ENCODE data around the gene APOA1.

The APOA1 gene

GRCh38 chr11:116837231-116838091 lies at the start of gene APOA1:
Gene APOA1 (minus strand): TSS chr11:116837622. CDS start chr11:116837387, 235 bp downstream.
- Histone ChIP-seq H3K36me3 (ENCODE audit: control insufficient read depth, insufficient read depth, low read length, severe bottlenecking) (no peaks in the 10 kb centered on the region), H3K9ac (ENCODE audit: low read length) (no peak within 1 kb of the TSS), H3K4me1 (ENCODE audit: control insufficient read depth, insufficient read depth, low read length) (peaks cover 15% of the 10 kb centered on the region), H3K4me3 (ENCODE audit: low read length) (no peak within 1 kb of the TSS), H3K27me3 (replicated peaks; ENCODE audit: control insufficient read depth, insufficient read depth, low read length) (peaks cover 3% of the 10 kb centered on the region), H3K9me3 (ENCODE audit: control insufficient read depth, low read length) (no peaks in the 10 kb centered on the region)
- no peak for DNase-seq (ENCODE audit: low read depth)

- no peak for DNase-seq (ENCODE audit: low read depth)
- Histone ChIP-seq H3K9ac (ENCODE audit: low read length) (no peak overlapping the region), H3K9me3 (ENCODE audit: control insufficient read depth, low read length) (no peaks in the 10 kb centered on the region), H3K4me3 (ENCODE audit: low read length) (no peak overlapping the region), H3K36me3 (ENCODE audit: control insufficient read depth, insufficient read depth, low read length, severe bottlenecking) (peaks cover 3% of the 10 kb centered on the region), H3K27me3 (replicated peaks; ENCODE audit: control insufficient read depth, insufficient read depth, low read length) (no peaks in the 10 kb centered on the region), H3K4me1 (ENCODE audit: control insufficient read depth, insufficient read depth, low read length) (peaks cover 9% of the 10 kb centered on the region)
Measured at GRCh38 chr11:116885951-116886655, 48.7 kb upstream of the APOA1 start.

- peaks cover 12% of the 10 kb centered on the region for H3K4me1 ChIP-seq (ENCODE audit: control insufficient read depth, insufficient read depth, low read length)
- no peaks in the 10 kb centered on the region for H3K36me3 ChIP-seq (ENCODE audit: control insufficient read depth, insufficient read depth, low read length, severe bottlenecking)
- H3K9me3 ChIP-seq (ENCODE audit: control insufficient read depth, low read length) = no peaks in the 10 kb centered on the region
- H3K27me3 ChIP-seq (replicated peaks; ENCODE audit: control insufficient read depth, insufficient read depth, low read length) = no peaks in the 10 kb centered on the region
- peak; percentile 56 for DNase-seq (ENCODE audit: low read depth)
- H3K4me3 ChIP-seq (ENCODE audit: low read length) = no peak overlapping the region
- no peak overlapping the region for H3K9ac ChIP-seq (ENCODE audit: low read length)
Measured at GRCh38 chr11:116882386-116882785, 45.0 kb upstream of the APOA1 start.

GRCh38 chr11:116881143-116881542 lies 43.7 kb upstream of the APOA1 start:
- peaks cover 13% of the 10 kb centered on the region for H3K4me1 ChIP-seq (ENCODE audit: control insufficient read depth, insufficient read depth, low read length)
- H3K36me3 ChIP-seq (ENCODE audit: control insufficient read depth, insufficient read depth, low read length, severe bottlenecking) = peaks cover 4% of the 10 kb centered on the region
- DNase-seq (ENCODE audit: low read depth) = no peak
- no peak overlapping the region for H3K9ac ChIP-seq (ENCODE audit: low read length)
- no peak overlapping the region for H3K4me3 ChIP-seq (ENCODE audit: low read length)
- no peaks in the 10 kb centered on the region for H3K9me3 ChIP-seq (ENCODE audit: control insufficient read depth, low read length)
- H3K27me3 ChIP-seq (replicated peaks; ENCODE audit: control insufficient read depth, insufficient read depth, low read length) = no peaks in the 10 kb centered on the region

GRCh38 chr11:116879800-116880625 lies 42.6 kb upstream of the APOA1 start:
- no peak overlapping the region for H3K9ac ChIP-seq (ENCODE audit: low read length)
- peaks cover 12% of the 10 kb centered on the region for H3K4me1 ChIP-seq (ENCODE audit: control insufficient read depth, insufficient read depth, low read length)
- peak; percentile 94 for DNase-seq (ENCODE audit: low read depth)
- H3K9me3 ChIP-seq (ENCODE audit: control insufficient read depth, low read length) = no peaks in the 10 kb centered on the region
- peaks cover 7% of the 10 kb centered on the region for H3K36me3 ChIP-seq (ENCODE audit: control insufficient read depth, insufficient read depth, low read length, severe bottlenecking)
- no peak overlapping the region for H3K4me3 ChIP-seq (ENCODE audit: low read length)
- no peaks in the 10 kb centered on the region for H3K27me3 ChIP-seq (replicated peaks; ENCODE audit: control insufficient read depth, insufficient read depth, low read length)

GRCh38 chr11:116876656-116877055 lies 39.2 kb upstream of the APOA1 start:
- Histone ChIP-seq H3K4me3 (ENCODE audit: low read length) (no peak overlapping the region), H3K9me3 (ENCODE audit: control insufficient read depth, low read length) (no peaks in the 10 kb centered on the region), H3K36me3 (ENCODE audit: control insufficient read depth, insufficient read depth, low read length, severe bottlenecking) (peaks cover 30% of the 10 kb centered on the region), H3K4me1 (ENCODE audit: control insufficient read depth, insufficient read depth, low read length) (peaks cover 26% of the 10 kb centered on the region), H3K9ac (ENCODE audit: low read length) (no peak overlapping the region), H3K27me3 (replicated peaks; ENCODE audit: control insufficient read depth, insufficient read depth, low read length) (no peaks in the 10 kb centered on the region)
- no peak for DNase-seq (ENCODE audit: low read depth)

GRCh38 chr11:116875194-116875593 lies 37.8 kb upstream of the APOA1 start:
- peaks cover 35% of the 10 kb centered on the region for H3K36me3 ChIP-seq (ENCODE audit: control insufficient read depth, insufficient read depth, low read length, severe bottlenecking)
- no peak overlapping the region for H3K9ac ChIP-seq (ENCODE audit: low read length)
- no peak for DNase-seq (ENCODE audit: low read depth)
- H3K9me3 ChIP-seq (ENCODE audit: control insufficient read depth, low read length) = no peaks in the 10 kb centered on the region
- no peaks in the 10 kb centered on the region for H3K27me3 ChIP-seq (replicated peaks; ENCODE audit: control insufficient read depth, insufficient read depth, low read length)
- no peak overlapping the region for H3K4me3 ChIP-seq (ENCODE audit: low read length)
- peaks cover 34% of the 10 kb centered on the region for H3K4me1 ChIP-seq (ENCODE audit: control insufficient read depth, insufficient read depth, low read length)

GRCh38 chr11:116874251-116874650 lies 36.8 kb upstream of the APOA1 start:
- H3K9me3 ChIP-seq (ENCODE audit: control insufficient read depth, low read length) = no peaks in the 10 kb centered on the region
- H3K36me3 ChIP-seq (ENCODE audit: control insufficient read depth, insufficient read depth, low read length, severe bottlenecking) = peaks cover 44% of the 10 kb centered on the region

GRCh38 chr11:116873381-116873780 lies 36.0 kb upstream of the APOA1 start:
- Histone ChIP-seq H3K9me3 (ENCODE audit: control insufficient read depth, low read length) (no peaks in the 10 kb centered on the region), H3K36me3 (ENCODE audit: control insufficient read depth, insufficient read depth, low read length, severe bottlenecking) (peaks cover 52% of the 10 kb centered on the region), H3K4me1 (ENCODE audit: control insufficient read depth, insufficient read depth, low read length) (peaks cover 32% of the 10 kb centered on the region)

More at GRCh38 chr11:116874251-116874650, 36.8 kb upstream of the APOA1 start:
- no peaks in the 10 kb centered on the region for H3K27me3 ChIP-seq (replicated peaks; ENCODE audit: control insufficient read depth, insufficient read depth, low read length)
- no peak overlapping the region for H3K9ac ChIP-seq (ENCODE audit: low read length)
- peaks cover 32% of the 10 kb centered on the region for H3K4me1 ChIP-seq (ENCODE audit: control insufficient read depth, insufficient read depth, low read length)
- no peak overlapping the region for H3K4me3 ChIP-seq (ENCODE audit: low read length)
- no peak for DNase-seq (ENCODE audit: low read depth)

GRCh38 chr11:116871248-116871647 lies 33.8 kb upstream of the APOA1 start:
- peak overlapping the region; percentile 28 for H3K9ac ChIP-seq (ENCODE audit: low read length)
- H3K36me3 ChIP-seq (ENCODE audit: control insufficient read depth, insufficient read depth, low read length, severe bottlenecking) = peaks cover 59% of the 10 kb centered on the region
- H3K4me3 ChIP-seq (ENCODE audit: low read length) = peak overlapping the region; percentile 25
- H3K27me3 ChIP-seq (replicated peaks; ENCODE audit: control insufficient read depth, insufficient read depth, low read length) = no peaks in the 10 kb centered on the region
- peak; percentile 69 for DNase-seq (ENCODE audit: low read depth)
- H3K9me3 ChIP-seq (ENCODE audit: control insufficient read depth, low read length) = no peaks in the 10 kb centered on the region
- peaks cover 46% of the 10 kb centered on the region for H3K4me1 ChIP-seq (ENCODE audit: control insufficient read depth, insufficient read depth, low read length)

More at GRCh38 chr11:116873381-116873780, 36.0 kb upstream of the APOA1 start:
- Histone ChIP-seq H3K27me3 (replicated peaks; ENCODE audit: control insufficient read depth, insufficient read depth, low read length) (no peaks in the 10 kb centered on the region), H3K9ac (ENCODE audit: low read length) (no peak overlapping the region), H3K4me3 (ENCODE audit: low read length) (no peak overlapping the region)
- no peak for DNase-seq (ENCODE audit: low read depth)

- Histone ChIP-seq H3K4me1 (ENCODE audit: control insufficient read depth, insufficient read depth, low read length) (peaks cover 56% of the 10 kb centered on the region), H3K4me3 (ENCODE audit: low read length) (no peak overlapping the region), H3K9ac (ENCODE audit: low read length) (no peak overlapping the region), H3K27me3 (replicated peaks; ENCODE audit: control insufficient read depth, insufficient read depth, low read length) (no peaks in the 10 kb centered on the region), H3K9me3 (ENCODE audit: control insufficient read depth, low read length) (no peaks in the 10 kb centered on the region), H3K36me3 (ENCODE audit: control insufficient read depth, insufficient read depth, low read length, severe bottlenecking) (peaks cover 56% of the 10 kb centered on the region)
- no peak for DNase-seq (ENCODE audit: low read depth)
Measured at GRCh38 chr11:116870054-116870453, 32.6 kb upstream of the APOA1 start.

All from adipocyte (in vitro differentiated cells).